NCI-H446 (cell line): ENCODE results near the gene PEPD.

ENCODE experiments used
- DNase-seq, 2 experiments: peaks; one replicate each; lab custom pipeline; 2025; lab: John Stamatoyannopoulos, UW

Gene PEPD

GRCh38 chr19:33395561-33396550 lies 125.7 kb downstream of the PEPD start:
- DNase-seq, result no peak

- DNase-seq, result peak in 1 of 2 experiments; percentile 54
These were observed 126.6 kb downstream of the PEPD start for GRCh38 chr19:33394723-33395560.

GRCh38 chr19:33394006-33394722 lies 127.4 kb downstream of the PEPD start:
- no peak for DNase-seq

- DNase-seq, result no peak
These were observed 128.1 kb downstream of the PEPD start for GRCh38 chr19:33393286-33394005.

GRCh38 chr19:33392341-33393285 lies 129.0 kb downstream of the PEPD start:
- peak in 1 of 2 experiments; percentile 50 for DNase-seq

- peak in 1 of 2 experiments; percentile 45 for DNase-seq
These were observed 129.9 kb downstream of the PEPD start for GRCh38 chr19:33391631-33392249.

GRCh38 chr19:33390908-33391630 lies 130.5 kb downstream of the PEPD start:
- DNase-seq, result no peak

- DNase-seq, result peak in 1 of 2 experiments; percentile 60
These were observed 131.3 kb downstream of the PEPD start for GRCh38 chr19:33390101-33390907.

GRCh38 chr19:33389421-33390100 lies 132.0 kb downstream of the PEPD start:
- no peak for DNase-seq

- no peak for DNase-seq
These were observed 132.7 kb downstream of the PEPD start for GRCh38 chr19:33388725-33389420.

- peak in 1 of 2 experiments; percentile 49 for DNase-seq
These were observed 133.3 kb downstream of the PEPD start for GRCh38 chr19:33388231-33388724.

GRCh38 chr19:33387351-33388230 lies 134.0 kb downstream of the PEPD start:
- DNase-seq, result no peak

- no peak for DNase-seq
These were observed 135.2 kb downstream of the PEPD start for GRCh38 chr19:33386361-33386858.

GRCh38 chr19:33385956-33386355 lies 135.6 kb downstream of the PEPD start:
- DNase-seq, result peak; percentile 42 to 74

GRCh38 chr19:33384983-33385382 lies 136.6 kb downstream of the PEPD start:
- DNase-seq, result no peak
